Lower leg skin (tissue), 3 donors: ENCODE results near the gene PPP1R7.

ENCODE experiments used
- CTCF ChIP-seq, 3 donors: fragments of 450-650 bp; IDR thresholded peaks; one replicate each; pipeline ENCODE4 v1.5.1; 2016; ENCODE audit warnings: antibody characterized with exemption in 3 of 3, mild to moderate bottlenecking in 3 of 3, moderate library complexity in 2 of 3
- POLR2A ChIP-seq, 2 donors: fragments of 450-650 bp; IDR thresholded peaks; one replicate each; pipeline ENCODE4 v1.6.1; 2016 to 2017; ENCODE audit warnings: antibody characterized with exemption in 2 of 2, mild to moderate bottlenecking in 1 of 2, moderate library complexity in 1 of 2

GRCh38 chr2:241122376-241123002, 27.8 kb upstream of the PPP1R7 start:
- no peak for TF ChIP-seq CTCF (IDR thresholded peaks at IDR 0.05)
- no peak for TF ChIP-seq POLR2A (IDR thresholded peaks at IDR 0.05)
